ENCODE results near the gene ANKS1A.
A peak's percentile ranks its signal among the peaks of the same experiment; 100 is the strongest.
"Not testable (repeated sequence)": the region's sequence is repeated elsewhere in the genome, so short reads cannot be mapped to it uniquely, and the experiment has no call there.

Gene ANKS1A

GRCh38 chr6:34917626-34918285 lies 28.7 kb downstream of the ANKS1A start:
- peak in 1 of 51 donors; percentile 17 for DNase-seq

- no peak for DNase-seq
Observed at GRCh38 chr6:34919651-34920050, 30.6 kb downstream of the ANKS1A start.

- no peak for DNase-seq
Observed at GRCh38 chr6:34920097-34920496, 31.0 kb downstream of the ANKS1A start.

GRCh38 chr6:34922177-34922663 lies 33.2 kb downstream of the ANKS1A start:
- no peak for DNase-seq

GRCh38 chr6:34924831-34925625 lies 36.0 kb downstream of the ANKS1A start:
- no peak for DNase-seq

- no peak for DNase-seq
Observed at GRCh38 chr6:34926655-34927054, 37.6 kb downstream of the ANKS1A start.

GRCh38 chr6:34928220-34928619 lies 39.2 kb downstream of the ANKS1A start:
- DNase-seq, result no peak

- DNase-seq, result no peak
Observed at GRCh38 chr6:34928695-34929094, 39.6 kb downstream of the ANKS1A start.

GRCh38 chr6:34929241-34929978 lies 40.4 kb downstream of the ANKS1A start:
- DNase-seq, result no peak

GRCh38 chr6:34930221-34930620 lies 41.2 kb downstream of the ANKS1A start:
- DNase-seq, result no peak

- not testable (repeated sequence) for DNase-seq
Observed at GRCh38 chr6:34932202-34932601, 43.1 kb downstream of the ANKS1A start.

GRCh38 chr6:34934516-34934915 lies 45.5 kb downstream of the ANKS1A start:
- peak in 3 of 51 donors; percentile 7 to 22 (median 11) for DNase-seq

- DNase-seq, result peak in 1 of 51 donors; percentile 7
Observed at GRCh38 chr6:34938268-34938667, 49.2 kb downstream of the ANKS1A start.

GRCh38 chr6:34940030-34940434 lies 51.0 kb downstream of the ANKS1A start:
- no peak for DNase-seq

GRCh38 chr6:34941421-34941820 lies 52.4 kb downstream of the ANKS1A start:
- no peak for DNase-seq

- DNase-seq, result no peak
Observed at GRCh38 chr6:34945317-34945716, 56.3 kb downstream of the ANKS1A start.

GRCh38 chr6:34947561-34947960 lies 58.5 kb downstream of the ANKS1A start:
- no peak for DNase-seq

GRCh38 chr6:34949636-34950035 lies 60.6 kb downstream of the ANKS1A start:
- no peak for DNase-seq

GRCh38 chr6:34950849-34951248 lies 61.8 kb downstream of the ANKS1A start:
- no peak for DNase-seq

- DNase-seq, result no peak
Observed at GRCh38 chr6:34951731-34952130, 62.7 kb downstream of the ANKS1A start.

GRCh38 chr6:34953061-34954025 lies 64.3 kb downstream of the ANKS1A start:
- no peak for DNase-seq
